Measurements from ENCODE around the gene EXOC4.
"Not testable (repeated sequence)": the region's sequence is repeated elsewhere in the genome, so short reads cannot be mapped to it uniquely, and the experiment has no call there.

The EXOC4 gene

GRCh38 chr7:134041477-134041876 lies 788.6 kb downstream of the EXOC4 start:
- no peak for DNase-seq (ENCODE audit: low spot score)

GRCh38 chr7:134042307-134042706 lies 789.4 kb downstream of the EXOC4 start:
- DNase-seq (ENCODE audit: low spot score), result no peak

- DNase-seq (ENCODE audit: low spot score), result no peak
These were observed 791.8 kb downstream of the EXOC4 start for GRCh38 chr7:134044682-134045081.

- no peak for DNase-seq (ENCODE audit: low spot score)
These were observed 792.8 kb downstream of the EXOC4 start for GRCh38 chr7:134045716-134046115.

- DNase-seq (ENCODE audit: low spot score), result no peak
These were observed 793.8 kb downstream of the EXOC4 start for GRCh38 chr7:134046594-134047128.

GRCh38 chr7:134047675-134048074 lies 794.8 kb downstream of the EXOC4 start:
- no peak for DNase-seq (ENCODE audit: low spot score)

- DNase-seq (ENCODE audit: low spot score), result no peak
These were observed 795.3 kb downstream of the EXOC4 start for GRCh38 chr7:134048166-134048565.

- no peak for DNase-seq (ENCODE audit: low spot score)
These were observed 798.1 kb downstream of the EXOC4 start for GRCh38 chr7:134051020-134051419.

- no peak for DNase-seq (ENCODE audit: low spot score)
These were observed 803.9 kb downstream of the EXOC4 start for GRCh38 chr7:134056816-134057215.

- DNase-seq (ENCODE audit: low spot score), result no peak
These were observed 805.6 kb downstream of the EXOC4 start for GRCh38 chr7:134058521-134058920.

GRCh38 chr7:134058980-134059379 lies 806.1 kb downstream of the EXOC4 start:
- no peak for DNase-seq (ENCODE audit: low spot score)

GRCh38 chr7:134059921-134060320 lies 807.0 kb downstream of the EXOC4 start:
- no peak for DNase-seq (ENCODE audit: low spot score)

GRCh38 chr7:134060874-134061273 lies 808.0 kb downstream of the EXOC4 start:
- DNase-seq (ENCODE audit: low spot score), result no peak

- no peak for DNase-seq (ENCODE audit: low spot score)
These were observed 809.6 kb downstream of the EXOC4 start for GRCh38 chr7:134062460-134062859.

GRCh38 chr7:134065415-134065814 lies 812.5 kb downstream of the EXOC4 start:
- DNase-seq (ENCODE audit: low spot score), result no peak

- DNase-seq (ENCODE audit: low spot score), result no peak
These were observed 814.3 kb downstream of the EXOC4 start for GRCh38 chr7:134067164-134067563.

GRCh38 chr7:134068670-134069069 lies 815.8 kb downstream of the EXOC4 start:
- no peak for DNase-seq (ENCODE audit: low spot score)

GRCh38 chr7:134069187-134069586 lies 816.3 kb downstream of the EXOC4 start:
- DNase-seq (ENCODE audit: low spot score), result no peak

GRCh38 chr7:134070673-134071072 lies 817.8 kb downstream of the EXOC4 start:
- DNase-seq (ENCODE audit: low spot score), result no peak

GRCh38 chr7:134071355-134072331 lies 818.8 kb downstream of the EXOC4 start:
- no peak for DNase-seq (ENCODE audit: low spot score)

- DNase-seq (ENCODE audit: low spot score), result no peak
These were observed 820.4 kb downstream of the EXOC4 start for GRCh38 chr7:134073276-134073675.

- DNase-seq (ENCODE audit: low spot score), result no peak
These were observed 822.9 kb downstream of the EXOC4 start for GRCh38 chr7:134075799-134076198.

GRCh38 chr7:134077560-134077959 lies 824.7 kb downstream of the EXOC4 start:
- DNase-seq (ENCODE audit: low spot score), result not testable (repeated sequence)

- DNase-seq (ENCODE audit: low spot score), result no peak
These were observed 826.1 kb downstream of the EXOC4 start for GRCh38 chr7:134078991-134079390.
